Gastroesophageal sphincter (tissue), 4 donors: Measurements from ENCODE around the gene RAMP1. TPM values are rescaled to one million over a fixed set of nuclear protein-coding genes. Genes with fewer than 3 reads are reported as not detected.

Source experiments
- ATAC-seq: fragments of 150-250 bp; one replicate; pipeline ENCODE4 v1.9.1; 2016; ENCODE audit warnings: mild to moderate bottlenecking, moderate library complexity
- H3K27ac ChIP-seq, 4 donors: fragments of 200-600 bp; sonication (generic) in 3 of 4; 1 replicate in 3 of 4; 2 replicates in 1 of 4; pipeline ENCODE4 v1.5.1; 2016 to 2019
- H3K27me3 ChIP-seq: fragments of 200-600 bp; sonication (generic); one replicate; pipeline ENCODE4 v1.5.1; 2019
- H3K36me3 ChIP-seq, 2 donors: fragments of 200-600 bp; sonication (generic); one replicate each; pipeline ENCODE4 v1.5.1; 2019; ENCODE audit warnings: control low read depth in 1 of 2
- H3K4me1 ChIP-seq, 3 donors: fragments of 200-600 bp; sonication (generic); 1 replicate in 2 of 3; 2 replicates in 1 of 3; pipeline ENCODE4 v1.5.1; 2016 to 2019; ENCODE audit warnings: control low read depth in 2 of 3
- H3K4me3 ChIP-seq, 2 donors: fragments of 200-600 bp; sonication (generic); one replicate each; pipeline ENCODE4 v1.5.1; 2019; ENCODE audit warnings: mild to moderate bottlenecking in 1 of 2, moderate library complexity in 1 of 2
- H3K9me3 ChIP-seq, 3 donors: fragments of 200-600 bp; sonication (generic); one replicate each; pipeline ENCODE4 v1.5.1; 2017 to 2019; ENCODE audit warnings: control low read depth in 2 of 3
- CTCF ChIP-seq, 4 experiments: fragments of 200-600 bp in 2 of 4; fragments of 450-650 bp in 2 of 4; sonication (generic) in 1 of 4; IDR thresholded peaks; one replicate each; pipeline ENCODE4 v1.5.1; 2017 to 2019; ENCODE audit warnings: antibody characterized with exemption in 4 of 4, mild to moderate bottlenecking in 2 of 4, moderate library complexity in 2 of 4
- EP300 ChIP-seq: sonication (generic); formaldehyde crosslinking; IDR thresholded peaks from one replicate; pipeline ENCODE4 v1.6.1; 2017; ENCODE audit warnings: antibody characterized with exemption, mild to moderate bottlenecking
- POLR2A ChIP-seq, 2 donors: fragments of 450-650 bp; IDR thresholded peaks; one replicate each; pipeline ENCODE4 v1.6.1; 2017; ENCODE audit warnings: antibody characterized with exemption in 2 of 2, mild to moderate bottlenecking in 2 of 2, moderate library complexity in 1 of 2
- POLR2AphosphoS5 ChIP-seq: sonication (generic); formaldehyde crosslinking; IDR thresholded peaks from one replicate; pipeline ENCODE4 v1.6.1; 2017; ENCODE audit warnings: antibody characterized with exemption
- WGBS, 2 donors: methylation state at CpG; one replicate each; pipeline ENCODE4 v1.1.5; 2018; ENCODE audit warnings: low coverage in 1 of 2; 5-methylcytosine and 5-hydroxymethylcytosine counted together
- total RNA-seq, 4 donors: library from RNA; depleted of rRNA; stranded (reverse); fragments of >200 nt; gene quantifications; one replicate each; pipeline ENCODE4 v1.1.0, GENCODE V29; 2016

The RAMP1 gene
- total RNA-seq, 4 donors from 2014 or later = 213 to 355 (median 286) TPM

- Histone ChIP-seq H3K4me3 (no peak overlapping the region), H3K9me3 (no peaks in the 10 kb centered on the region), H3K36me3 (no peaks in the 10 kb centered on the region), H3K27ac (peak overlapping the region in 3 of 4 donors; percentile 88 to 97 (median 94)), H3K27me3 (no peaks in the 10 kb centered on the region), H3K4me1 (peaks cover 0 to 92% (median 26%) of the 10 kb centered on the region in 3 donors)
- TF ChIP-seq EP300 (no peak), POLR2AphosphoS5 (no peak), CTCF (IDR thresholded peaks at IDR 0.05) (no peak), POLR2A (IDR thresholded peaks at IDR 0.05) (no peak)
- no peak for ATAC-seq
- 50 to 68% methylated on average over 8 to 15 of the region's 19 CpGs for WGBS, 2 donors
Observed at GRCh38 chr2:237900891-237901831, 41.7 kb downstream of the RAMP1 start.

- Histone ChIP-seq H3K4me3 (no peak overlapping the region), H3K27me3 (no peaks in the 10 kb centered on the region), H3K9me3 (peaks cover 0 to 5% (median 0%) of the 10 kb centered on the region in 3 donors), H3K4me1 (peaks cover 0 to 84% (median 20%) of the 10 kb centered on the region in 3 donors), H3K27ac (peak overlapping the region; percentile 27 to 97 (median 91)), H3K36me3 (no peaks in the 10 kb centered on the region)
- ATAC-seq = no peak
- TF ChIP-seq CTCF (IDR thresholded peaks at IDR 0.05) = no peak
- no peak for TF ChIP-seq EP300
- WGBS, 2 donors = 58 to 67% methylated on average over 5 to 12 of the region's 22 CpGs
Observed at GRCh38 chr2:237901932-237902850, 42.8 kb downstream of the RAMP1 start.

GRCh38 chr2:237904831-237905599 lies 45.6 kb downstream of the RAMP1 start:
- 2 to 4% methylated on average over 6 to 12 of the region's 15 CpGs for WGBS, 2 donors
- H3K4me1 ChIP-seq = peaks cover 0 to 58% (median 16%) of the 10 kb centered on the region in 3 donors
- H3K4me3 ChIP-seq = no peak overlapping the region
- peak in 1 of 4 experiments; percentile 26 for TF ChIP-seq CTCF (IDR thresholded peaks at IDR 0.05)
- peak; percentile 97 for TF ChIP-seq POLR2AphosphoS5
- peak; percentile 84 for TF ChIP-seq EP300
- no peak for TF ChIP-seq POLR2A (IDR thresholded peaks at IDR 0.05)
- H3K36me3 ChIP-seq = peaks cover 0 to 4% of the 10 kb centered on the region in 2 donors
- H3K27me3 ChIP-seq = no peaks in the 10 kb centered on the region
- peak overlapping the region; percentile 88 to 97 (median 94) for H3K27ac ChIP-seq
- peaks cover 0 to 15% (median 0%) of the 10 kb centered on the region in 3 donors for H3K9me3 ChIP-seq
- peak; percentile 89 for ATAC-seq

- peak overlapping the region in 1 of 4 donors; percentile 97 for H3K27ac ChIP-seq
- H3K4me1 ChIP-seq = peaks cover 0 to 39% (median 13%) of the 10 kb centered on the region in 3 donors
- no peak for ATAC-seq
- H3K36me3 ChIP-seq = peaks cover 0 to 14% of the 10 kb centered on the region in 2 donors
- H3K4me3 ChIP-seq = no peak overlapping the region
- H3K9me3 ChIP-seq = peaks cover 0 to 15% (median 0%) of the 10 kb centered on the region in 3 donors
- TF ChIP-seq POLR2AphosphoS5 (no peak), POLR2A (IDR thresholded peaks at IDR 0.05) (no peak), CTCF (IDR thresholded peaks at IDR 0.05) (no peak), EP300 (no peak)
- 100% methylated on average over 1 of the region's 1 CpG; no CpG with 5 or more reads in 1 of the 2 donors for WGBS, 2 donors
- no peaks in the 10 kb centered on the region for H3K27me3 ChIP-seq
Observed at GRCh38 chr2:237907144-237907543, 47.7 kb downstream of the RAMP1 start.
